CD14-positive monocyte (primary cell): ENCODE results near the gene MEGF6. TPM values are rescaled to one million over a fixed set of nuclear protein-coding genes. Genes with fewer than 3 reads are reported as not detected.

Experiments used
- DNase-seq, 3 donors: peaks; one replicate each; pipeline ENCODE4 v3.0.0-alpha.2; 2011 to 2022
- H2AFZ ChIP-seq: 2 replicates; pipeline ENCODE4 v1.6.0; 2012; ENCODE audit warnings: mild to moderate bottlenecking, low read depth, low read length, inconsistent platforms; ENCODE audit not compliant: insufficient read depth, poor library complexity, severe bottlenecking
- H3K27ac ChIP-seq, 2 donors: 1 replicate in 1 of 2; 2 replicates in 1 of 2; pipeline ENCODE4 v1.5.1; 2012 to 2013; ENCODE audit warnings: low read length in 2 of 2, control low read depth in 1 of 2, inconsistent platforms in 1 of 2, low read depth in 1 of 2, mild to moderate bottlenecking in 1 of 2
- H3K27me3 ChIP-seq, 2 donors: one replicate each; pipeline versions ENCODE4 v1.6.0 to v1.6.1; 2011 to 2013; ENCODE audit warnings: low read length in 2 of 2; ENCODE audit not compliant: control insufficient read depth in 2 of 2, insufficient read depth in 2 of 2
- H3K36me3 ChIP-seq, 2 donors: replicated peaks in 1 of 2; 1 replicate in 1 of 2; 2 replicates in 1 of 2; pipeline versions ENCODE4 v1.5.1 to v1.6.1; 2012 to 2013; ENCODE audit warnings: low read length in 2 of 2, control low read depth in 1 of 2, inconsistent platforms in 1 of 2, mild to moderate bottlenecking in 1 of 2; ENCODE audit not compliant: insufficient read depth in 2 of 2, control insufficient read depth in 1 of 2
- H3K4me1 ChIP-seq, 2 donors: 1 replicate in 1 of 2; 2 replicates in 1 of 2; pipeline versions ENCODE4 v1.5.1 to v1.6.1; 2012 to 2013; ENCODE audit warnings: low read length in 2 of 2, control low read depth in 1 of 2, inconsistent platforms in 1 of 2, mild to moderate bottlenecking in 1 of 2, moderate library complexity in 1 of 2; ENCODE audit not compliant: insufficient read depth in 2 of 2, control insufficient read depth in 1 of 2
- H3K4me2 ChIP-seq: replicated peaks from 2 replicates; pipeline ENCODE3; 2012; ENCODE audit warnings: low read length, moderate library complexity, mild to moderate bottlenecking; ENCODE audit not compliant: poor library complexity, severe bottlenecking; ENCODE audit errors: extremely low read depth
- H3K4me3 ChIP-seq, 3 experiments: fragments of 200-600 bp in 1 of 3; sonication (generic) in 1 of 3; replicated peaks in 1 of 3; 1 replicate in 2 of 3; 2 replicates in 1 of 3; pipeline ENCODE4 v1.5.1; 2011 to 2013; ENCODE audit warnings: low read length in 3 of 3, mild to moderate bottlenecking in 3 of 3, control low read depth in 2 of 3, low read depth in 2 of 3, inconsistent platforms in 1 of 3, moderate library complexity in 1 of 3
- H3K79me2 ChIP-seq: 2 replicates; pipeline ENCODE4 v1.6.0; 2012; ENCODE audit warnings: mild to moderate bottlenecking, control low read depth, inconsistent platforms, low read length, moderate library complexity; ENCODE audit not compliant: insufficient read depth
- H3K9ac ChIP-seq: 2 replicates; pipeline ENCODE4 v1.6.0; 2017; ENCODE audit warnings: low read length, mild to moderate bottlenecking; ENCODE audit not compliant: insufficient read depth, poor library complexity, severe bottlenecking
- H3K9me3 ChIP-seq, 2 donors: replicated peaks in 1 of 2; 1 replicate in 1 of 2; 2 replicates in 1 of 2; pipeline versions ENCODE4 v1.5.1 to v1.6.1; 2012 to 2013; ENCODE audit warnings: low read length in 2 of 2, control low read depth in 1 of 2; ENCODE audit not compliant: control insufficient read depth in 1 of 2, insufficient read depth in 1 of 2
- H4K20me1 ChIP-seq: 2 replicates; pipeline ENCODE4 v1.6.0; 2012; ENCODE audit warnings: mild to moderate bottlenecking, low read length, control low read depth, moderate library complexity; ENCODE audit not compliant: insufficient read depth
- H3K27ac Mint-ChIP-seq, 7 donors: one replicate each; pipeline ENCODE4 v1.8.0; 2020; ENCODE audit warnings: mild to moderate bottlenecking in 7 of 7, mixed read lengths in 7 of 7, moderate library complexity in 6 of 7, inconsistent platforms in 2 of 7
- H3K27me3 Mint-ChIP-seq, 3 donors: one replicate each; pipeline ENCODE4 v1.8.0; 2021 to 2022; ENCODE audit warnings: low read depth in 3 of 3, mild to moderate bottlenecking in 3 of 3, mixed read lengths in 3 of 3, moderate library complexity in 3 of 3, inconsistent platforms in 1 of 3
- H3K36me3 Mint-ChIP-seq, 2 donors: one replicate each; pipeline ENCODE4 v1.8.0; 2020; ENCODE audit warnings: mixed read lengths in 2 of 2, inconsistent platforms in 1 of 2, mild to moderate bottlenecking in 1 of 2
- H3K4me1 Mint-ChIP-seq: one replicate; pipeline ENCODE4 v1.8.0; 2020; ENCODE audit warnings: mild to moderate bottlenecking, mixed read lengths
- H3K4me3 Mint-ChIP-seq, 2 donors: one replicate each; pipeline ENCODE4 v1.8.0; 2020; ENCODE audit warnings: mild to moderate bottlenecking in 2 of 2, mixed read lengths in 2 of 2, moderate library complexity in 1 of 2
- H3K9me3 Mint-ChIP-seq, 7 donors: one replicate each; pipeline ENCODE4 v1.8.0; 2020 to 2022; ENCODE audit warnings: mixed read lengths in 7 of 7, mild to moderate bottlenecking in 6 of 7, moderate library complexity in 6 of 7, inconsistent platforms in 2 of 7
- WGBS: methylation state at CpG from one replicate; pipeline ENCODE4 v1.1.5; 2013; ENCODE audit warnings: missing lambda C conversion rate; ENCODE audit not compliant: insufficient coverage; 5-methylcytosine and 5-hydroxymethylcytosine counted together
- intact Hi-C, 2 donors: fragments of 100-400 bp; cut with micrococcal nuclease; formaldehyde crosslinking; loops; one replicate each; pipeline versions ENCODE4 v1.15.0 to v1.15.1; 2023
- polyA minus RNA-seq: library from RNA; depleted of rRNA, polyadenylated mRNA; stranded (reverse); fragments of >200 nt; gene quantifications from 2 replicates; pipeline ENCODE4 v1.2.3, GENCODE V29; 2012
- polyA plus RNA-seq, 3 donors: library from polyadenylated mRNA; depleted of rRNA in 1 of 3; unstranded in 2 of 3; stranded (reverse) in 1 of 3; fragments of 300-500 nt in 2 of 3; fragments of >200 nt in 1 of 3; fragmentation: Illumina TruSeq in 2 of 3; gene quantifications; 1 replicate in 2 of 3; 2 replicates in 1 of 3; pipeline ENCODE4 v1.2.3, GENCODE V29; 2012 to 2021
- total RNA-seq, 12 experiments: library from RNA in 1 of 12; stranded (reverse) in 1 of 12; fragments of 120-200 nt in 1 of 12; gene quantifications; one replicate each; pipeline ENCODE4 v1.2.4 and lab custom pipeline; 2013 to 2026; ENCODE audit warnings: mixed read lengths in 6 of 12, inconsistent platforms in 1 of 12
- TF ChIP-seq, protein P1 (sequence below): fragments of 200-600 bp; IDR thresholded peaks from one replicate; pipeline ENCODE4 v1.8.0; 2022; ENCODE audit warnings: antibody characterized with exemption, mild to moderate bottlenecking

MEGF6 gene
- total RNA-seq (2013): 4.5 TPM
- 1 to 10 TPM in 2 of 3 donors, under 1 TPM in 1; 0.39 to 3.8 (median 1.2) TPM for polyA plus RNA-seq
- polyA minus RNA-seq: 6.4 and 6.9 TPM in 2 replicates
- 2.8 to 18.9 (median 12.4) reads per million in 11 experiments for total RNA-seq (lab: John Stamatoyannopoulos, UW)

DNA sequence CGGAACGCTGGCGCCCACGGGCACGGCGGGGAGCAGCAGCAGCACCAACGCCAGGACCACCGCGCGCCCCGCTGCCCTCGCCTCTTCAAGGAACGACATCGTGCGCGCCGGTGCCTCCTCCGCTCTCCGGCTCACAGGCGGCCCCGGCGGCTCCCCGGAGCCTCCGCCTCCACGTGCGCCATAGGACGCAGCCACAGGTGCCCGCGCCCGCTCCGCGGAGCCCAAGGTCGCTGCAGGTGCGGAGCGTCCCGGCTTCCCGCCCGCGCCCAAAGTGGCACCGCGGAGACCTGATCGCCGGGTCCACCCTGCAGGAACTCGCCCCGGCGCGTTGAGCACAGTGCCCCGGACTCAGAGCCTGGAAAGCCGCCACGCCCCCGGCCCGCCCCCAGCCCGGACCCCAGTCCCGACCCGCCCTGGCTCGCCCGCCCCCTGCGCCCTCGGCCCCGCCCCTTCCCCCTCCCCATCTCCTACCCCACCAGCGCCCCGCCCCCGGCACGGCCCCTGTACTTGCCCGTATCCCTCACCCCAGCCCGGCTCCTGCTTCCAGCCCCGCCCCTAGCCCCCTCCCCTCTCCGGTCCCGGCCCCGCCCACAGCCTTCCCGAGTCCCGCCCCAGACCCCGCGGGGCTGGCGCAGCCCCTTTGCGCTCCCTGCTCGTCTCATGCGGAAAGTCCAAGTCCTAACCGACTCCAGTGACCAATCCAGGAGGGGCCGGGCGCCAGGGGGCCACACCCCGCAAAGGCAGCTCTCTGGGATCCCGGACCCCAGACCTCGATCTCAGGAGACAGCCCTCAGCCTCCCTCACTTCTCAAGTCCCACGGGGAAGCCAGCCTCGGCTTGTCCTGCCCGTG lies at the start of gene MEGF6:
TSS of gene MEGF6 (minus strand) at position 339 of the 850 bp plus-strand sequence. CDS start at position 99, 240 bp downstream.
- no peak within 1 kb of the TSS for H3K27ac ChIP-seq
- H3K36me3 ChIP-seq: no peaks in the 10 kb centered on the region
- peak within 1 kb of the TSS; percentile 81 for H3K4me2 ChIP-seq
- TF ChIP-seq, protein P1, sequence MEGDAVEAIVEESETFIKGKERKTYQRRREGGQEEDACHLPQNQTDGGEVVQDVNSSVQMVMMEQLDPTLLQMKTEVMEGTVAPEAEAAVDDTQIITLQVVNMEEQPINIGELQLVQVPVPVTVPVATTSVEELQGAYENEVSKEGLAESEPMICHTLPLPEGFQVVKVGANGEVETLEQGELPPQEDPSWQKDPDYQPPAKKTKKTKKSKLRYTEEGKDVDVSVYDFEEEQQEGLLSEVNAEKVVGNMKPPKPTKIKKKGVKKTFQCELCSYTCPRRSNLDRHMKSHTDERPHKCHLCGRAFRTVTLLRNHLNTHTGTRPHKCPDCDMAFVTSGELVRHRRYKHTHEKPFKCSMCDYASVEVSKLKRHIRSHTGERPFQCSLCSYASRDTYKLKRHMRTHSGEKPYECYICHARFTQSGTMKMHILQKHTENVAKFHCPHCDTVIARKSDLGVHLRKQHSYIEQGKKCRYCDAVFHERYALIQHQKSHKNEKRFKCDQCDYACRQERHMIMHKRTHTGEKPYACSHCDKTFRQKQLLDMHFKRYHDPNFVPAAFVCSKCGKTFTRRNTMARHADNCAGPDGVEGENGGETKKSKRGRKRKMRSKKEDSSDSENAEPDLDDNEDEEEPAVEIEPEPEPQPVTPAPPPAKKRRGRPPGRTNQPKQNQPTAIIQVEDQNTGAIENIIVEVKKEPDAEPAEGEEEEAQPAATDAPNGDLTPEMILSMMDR: no peak
- under 1% methylated on average over 62 of the region's 87 CpGs for WGBS
- peak within 1 kb of the TSS; percentile 67 for H2AFZ ChIP-seq
- H3K79me2 ChIP-seq: no peaks in the 10 kb centered on the region
- H4K20me1 ChIP-seq: no peaks in the 10 kb centered on the region
- no peaks in the 10 kb centered on the region for H3K9me3 ChIP-seq
- H3K27me3 ChIP-seq: peaks cover 0 to 19% of the 10 kb centered on the region in 2 donors
- intact Hi-C loops: no loop called here
- peak within 1 kb of the TSS in 4 of 7 donors; percentile 30 to 68 (median 56) for H3K27ac Mint-ChIP-seq
- H3K9me3 Mint-ChIP-seq: peaks cover 0 to 1% (median 0%) of the 10 kb centered on the region in 7 donors
- H3K4me1 Mint-ChIP-seq: peaks cover 28% of the 10 kb centered on the region
- H3K4me1 ChIP-seq: peaks cover 24 to 33% of the 10 kb centered on the region in 2 donors
- H3K9ac ChIP-seq: peak within 1 kb of the TSS; percentile 49
- H3K27me3 Mint-ChIP-seq: peaks cover 17 to 34% (median 26%) of the 10 kb centered on the region in 3 donors
- H3K4me3 ChIP-seq: peak within 1 kb of the TSS in 2 of 3 experiments; percentile 26 to 73
- H3K36me3 Mint-ChIP-seq: no peaks in the 10 kb centered on the region
- DNase-seq: no peak
- peak within 1 kb of the TSS; percentile 86 to 91 for H3K4me3 Mint-ChIP-seq

DNA sequence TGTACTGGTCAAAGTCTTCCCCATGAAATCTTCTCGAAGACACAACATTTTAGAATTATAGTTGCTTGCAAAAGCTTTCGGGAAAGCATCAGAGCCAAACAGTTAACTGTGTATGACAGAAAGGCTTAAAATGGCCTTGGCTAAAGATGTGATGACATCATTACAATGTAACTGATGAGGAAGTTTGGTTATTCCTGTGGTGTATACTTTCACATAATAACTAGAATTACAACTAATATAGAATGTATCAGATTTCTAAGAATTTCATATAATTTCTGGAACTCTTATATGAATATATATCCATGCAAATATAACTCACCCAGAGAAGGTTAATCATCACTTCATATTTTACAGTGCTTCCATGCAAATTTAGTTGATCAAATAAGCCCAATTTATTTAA lies 49.4 kb upstream of the MEGF6 start:
- no peak overlapping the region for H3K27ac Mint-ChIP-seq
- Histone ChIP-seq H3K27me3 (peaks cover 0 to 20% of the 10 kb centered on the region in 2 donors), H3K4me2 (no peak overlapping the region), H3K4me3 (no peak overlapping the region), H3K9ac (no peak overlapping the region), H2AFZ (no peak overlapping the region), H3K27ac (no peak overlapping the region), H3K36me3 (no peaks in the 10 kb centered on the region), H3K79me2 (no peaks in the 10 kb centered on the region), H3K4me1 (peaks cover 0 to 5% of the 10 kb centered on the region in 2 donors), H3K9me3 (no peaks in the 10 kb centered on the region), H4K20me1 (no peaks in the 10 kb centered on the region)
- H3K27me3 Mint-ChIP-seq: peaks cover 14 to 43% (median 23%) of the 10 kb centered on the region in 3 donors
- no peak for DNase-seq
- TF ChIP-seq, protein P1: no peak
- H3K4me3 Mint-ChIP-seq: no peak overlapping the region
- H3K9me3 Mint-ChIP-seq: no peaks in the 10 kb centered on the region
- no peaks in the 10 kb centered on the region for H3K36me3 Mint-ChIP-seq
- no CpG with 5 or more reads among the region's 2 CpGs for WGBS
- H3K4me1 Mint-ChIP-seq: peaks cover 4% of the 10 kb centered on the region
- intact Hi-C loops: no loop called here
